ENCODE data around the gene FAM193A. TPM values are rescaled to one million over a fixed set of nuclear protein-coding genes. Genes with fewer than 3 reads are reported as not detected.
"Not testable (repeated sequence)": the region's sequence is repeated elsewhere in the genome, so short reads cannot be mapped to it uniquely, and the experiment has no call there.

FAM193A gene
- total RNA-seq, 1 donor from 2014 or later, result 30.9 TPM

GRCh38 chr4:2761035-2761923, 224.8 kb downstream of the FAM193A start:
- no peak for DNase-seq (ENCODE audit: low spot score in 2 of 2)
- Histone ChIP-seq H3K36me3 (no peaks in the 10 kb centered on the region), H3K27me3 (no peaks in the 10 kb centered on the region), H3K9me3 (no peaks in the 10 kb centered on the region), H3K4me3 (no peak overlapping the region), H3K27ac (peak overlapping the region in 1 of 2 donors; percentile 63), H3K4me1 (peaks cover 0 to 3% of the 10 kb centered on the region in 2 donors)
- intact Hi-C loops (cut with DNase I), result loop anchor here (5.0 to 10.0 kb wide), 2 partner anchors 276 to 534 kb away; partner anchors contain the start of gene RGS12
- TF ChIP-seq CTCF (IDR thresholded peaks at IDR 0.05), result no peak

- no peaks in the 10 kb centered on the region for H3K9me3 ChIP-seq
- no peak for TF ChIP-seq CTCF (IDR thresholded peaks at IDR 0.05)
- intact Hi-C loops (cut with DNase I), result loop anchor here (5.0 to 10.0 kb wide), 2 partner anchors 275 to 533 kb away; partner anchors contain the start of gene RGS12
- no peaks in the 10 kb centered on the region for H3K4me1 ChIP-seq
- no peaks in the 10 kb centered on the region for H3K36me3 ChIP-seq
- H3K27ac ChIP-seq, result peak overlapping the region in 1 of 2 donors; percentile 63
- DNase-seq (ENCODE audit: low spot score in 2 of 2), result no peak
- no peaks in the 10 kb centered on the region for H3K27me3 ChIP-seq
- no peak overlapping the region for H3K4me3 ChIP-seq
Measured at GRCh38 chr4:2762048-2762447, 225.6 kb downstream of the FAM193A start.

GRCh38 chr4:2762486-2763370, 226.3 kb downstream of the FAM193A start:
- H3K27me3 ChIP-seq; H3K36me3 ChIP-seq; H3K4me3 ChIP-seq; H3K9me3 ChIP-seq; DNase-seq (ENCODE audit: low spot score in 2 of 2); H3K4me1 ChIP-seq: not testable (repeated sequence)
- intact Hi-C loops (cut with DNase I), result loop anchor here (5.0 to 10.0 kb wide), 2 partner anchors 275 to 532 kb away; partner anchors contain the start of gene RGS12
- H3K27ac ChIP-seq, result peak overlapping the region in 1 of 2 donors; percentile 71

GRCh38 chr4:2763511-2763967, 227.1 kb downstream of the FAM193A start:
- H3K27ac ChIP-seq, result peak overlapping the region; percentile 67 to 71
- no peak for DNase-seq (ENCODE audit: low spot score in 2 of 2)
- no peaks in the 10 kb centered on the region for H3K4me1 ChIP-seq
- intact Hi-C loops (cut with DNase I), result loop anchor here (5.0 to 10.0 kb wide), 2 partner anchors 274 to 531 kb away; partner anchors contain the start of gene RGS12
- no peak for TF ChIP-seq CTCF (IDR thresholded peaks at IDR 0.05)
- H3K36me3 ChIP-seq, result no peaks in the 10 kb centered on the region
- peak overlapping the region; percentile 35 to 64 for H3K4me3 ChIP-seq
- H3K9me3 ChIP-seq, result no peaks in the 10 kb centered on the region
- H3K27me3 ChIP-seq, result no peaks in the 10 kb centered on the region

GRCh38 chr4:2765832-2766526, 229.5 kb downstream of the FAM193A start:
- Histone ChIP-seq H3K27ac (no peak overlapping the region), H3K27me3 (no peaks in the 10 kb centered on the region), H3K4me1 (no peaks in the 10 kb centered on the region), H3K4me3 (no peak overlapping the region), H3K36me3 (no peaks in the 10 kb centered on the region), H3K9me3 (no peaks in the 10 kb centered on the region)
- peak in 1 of 2 donors; percentile 55 for DNase-seq (ENCODE audit: low spot score in 2 of 2)
- intact Hi-C loops (cut with DNase I), result loop anchor here (2.0 to 10.0 kb wide), 2 partner anchors 197 to 529 kb away; partner anchors contain the start of genes GRK4, NOP14 and RGS12
- no peak for TF ChIP-seq CTCF (IDR thresholded peaks at IDR 0.05)
